GM10248 (cell line): ENCODE results near the gene USP33.
"Not testable (repeated sequence)": the region's sequence is repeated elsewhere in the genome, so short reads cannot be mapped to it uniquely, and the experiment has no call there.

Source experiments
- CTCF ChIA-PET: fragments of 300-600 bp; sonication (Branson Sonifier 250); formaldehyde crosslinking; extraction: SDS; loops from one replicate; lab custom pipeline; 2021; ENCODE audit warnings: antibody characterized with exemption; lab: Yijun Ruan, JAX
- POLR2A ChIA-PET: fragments of 350-650 bp; sonication (Branson Sonifier 250); formaldehyde crosslinking; extraction: SDS; loops from one replicate; lab custom pipeline; 2020; ENCODE audit warnings: antibody characterized with exemption; lab: Yijun Ruan, JAX
- DNase-seq: peaks from one replicate; pipeline ENCODE4 v3.0.0; 2012; ENCODE audit errors: extremely low spot score
- TF ChIP-seq, protein P1 (sequence below): IDR thresholded peaks from 2 replicates; pipeline ENCODE4 v1.5.1; 2012; ENCODE audit warnings: mild to moderate bottlenecking, low read depth; ENCODE audit errors: extremely low read depth, missing control alignments, control extremely low read depth

Gene USP33

DNA sequence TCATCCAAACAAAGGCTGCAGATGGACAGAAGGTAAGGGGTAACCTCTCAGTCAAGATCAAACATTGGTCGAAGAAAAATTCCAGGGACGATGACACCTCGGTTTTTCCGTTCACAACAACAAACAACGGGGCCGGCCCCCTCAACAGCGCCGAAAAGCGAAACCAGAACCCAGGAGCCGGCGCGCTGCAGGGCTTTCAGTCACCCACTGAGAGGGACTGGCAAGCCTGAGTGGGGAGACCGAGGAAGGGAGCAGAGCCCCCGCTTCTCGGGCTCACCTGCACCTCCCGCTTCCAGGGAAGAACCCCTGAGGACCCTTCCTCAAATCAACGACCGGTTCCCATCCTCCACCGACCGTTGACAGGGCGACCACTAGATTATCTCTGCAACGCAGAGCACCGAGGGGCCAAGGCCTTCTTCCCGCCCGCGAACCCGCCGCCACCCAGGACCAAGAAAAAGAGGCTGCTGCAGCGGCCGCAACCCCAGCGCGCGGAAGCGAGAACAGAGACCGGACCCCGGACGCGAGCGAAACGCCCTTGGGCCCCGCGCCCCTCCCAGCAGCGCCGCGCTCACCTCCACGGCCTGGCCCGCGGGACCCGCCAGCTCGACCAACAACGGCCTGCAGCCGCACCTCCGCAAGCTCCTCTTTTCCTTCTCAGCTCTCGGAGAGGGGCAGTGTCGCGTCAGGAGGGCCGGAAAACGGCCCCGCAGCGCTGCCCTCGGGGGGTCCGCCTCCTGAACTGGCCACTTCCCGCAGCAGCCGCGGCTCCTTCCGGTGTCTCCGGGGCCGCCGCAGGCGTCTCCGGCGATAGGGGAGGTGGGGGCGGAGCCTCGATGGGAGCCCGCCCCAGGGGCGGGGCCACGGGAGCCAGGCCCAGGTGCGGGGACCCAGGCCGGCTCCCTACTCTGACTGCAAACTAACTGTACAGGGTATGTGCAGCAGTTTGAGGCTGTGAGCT is at the start of gene USP33:
Gene USP33, minus strand, starts transcription at position 782 of the 958 bp plus-strand sequence. CDS start 18,155 bp downstream, outside the sequence.
- DNase-seq, result peak; percentile 94
- ChIA-PET CTCF (no interaction called here), POLR2A (interaction anchor here (1.3 kb wide), 1 partner anchor 10 kb away, joined by 3 read pairs; no protein-coding TSS in a partner anchor)
- TF ChIP-seq, protein P1, sequence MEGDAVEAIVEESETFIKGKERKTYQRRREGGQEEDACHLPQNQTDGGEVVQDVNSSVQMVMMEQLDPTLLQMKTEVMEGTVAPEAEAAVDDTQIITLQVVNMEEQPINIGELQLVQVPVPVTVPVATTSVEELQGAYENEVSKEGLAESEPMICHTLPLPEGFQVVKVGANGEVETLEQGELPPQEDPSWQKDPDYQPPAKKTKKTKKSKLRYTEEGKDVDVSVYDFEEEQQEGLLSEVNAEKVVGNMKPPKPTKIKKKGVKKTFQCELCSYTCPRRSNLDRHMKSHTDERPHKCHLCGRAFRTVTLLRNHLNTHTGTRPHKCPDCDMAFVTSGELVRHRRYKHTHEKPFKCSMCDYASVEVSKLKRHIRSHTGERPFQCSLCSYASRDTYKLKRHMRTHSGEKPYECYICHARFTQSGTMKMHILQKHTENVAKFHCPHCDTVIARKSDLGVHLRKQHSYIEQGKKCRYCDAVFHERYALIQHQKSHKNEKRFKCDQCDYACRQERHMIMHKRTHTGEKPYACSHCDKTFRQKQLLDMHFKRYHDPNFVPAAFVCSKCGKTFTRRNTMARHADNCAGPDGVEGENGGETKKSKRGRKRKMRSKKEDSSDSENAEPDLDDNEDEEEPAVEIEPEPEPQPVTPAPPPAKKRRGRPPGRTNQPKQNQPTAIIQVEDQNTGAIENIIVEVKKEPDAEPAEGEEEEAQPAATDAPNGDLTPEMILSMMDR, result no peak

DNA sequence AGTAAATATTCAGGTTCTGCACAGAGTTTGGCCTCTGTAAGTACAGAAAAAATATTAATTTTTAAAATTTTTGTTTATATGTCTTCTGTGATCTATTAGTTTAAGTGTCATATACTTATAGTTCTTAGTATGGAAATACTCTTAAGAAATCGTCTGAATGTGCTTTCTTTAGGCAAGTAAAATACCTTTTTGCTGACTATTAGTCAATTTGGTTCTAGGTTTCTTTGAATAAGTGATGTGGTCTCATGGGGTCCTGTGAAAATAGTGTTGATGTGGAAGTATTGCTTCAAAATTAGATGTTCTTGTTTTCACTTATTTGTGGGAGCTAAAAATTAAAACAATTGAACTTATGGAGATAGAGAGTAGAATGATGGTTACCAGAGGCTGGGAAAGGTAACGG is 43.7 kb upstream of the USP33 start:
- TF ChIP-seq, protein P1, result no peak
- DNase-seq, result no peak
- POLR2A ChIA-PET, result no interaction called here
- CTCF ChIA-PET, result no interaction called here

DNA sequence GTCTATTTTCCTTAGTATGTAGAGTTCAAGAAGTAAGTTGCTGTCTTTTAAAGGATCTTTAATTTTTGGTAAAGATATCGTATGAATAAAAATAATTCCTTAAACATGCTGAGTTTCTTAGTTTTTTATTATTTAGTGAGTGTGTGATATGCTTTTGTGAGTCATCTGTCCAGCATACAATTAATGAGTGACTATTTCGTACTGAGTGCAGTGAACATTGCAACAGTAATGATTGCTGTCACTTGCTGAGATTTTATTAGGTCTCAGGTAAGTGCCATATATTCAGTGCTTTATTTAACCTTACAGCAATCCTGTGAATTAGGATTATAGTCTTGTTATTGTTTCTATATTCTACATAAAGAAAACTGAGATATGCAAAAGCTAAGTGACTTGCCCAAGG is 42.4 kb upstream of the USP33 start:
- CTCF ChIA-PET, result no interaction called here
- POLR2A ChIA-PET, result no interaction called here

DNA sequence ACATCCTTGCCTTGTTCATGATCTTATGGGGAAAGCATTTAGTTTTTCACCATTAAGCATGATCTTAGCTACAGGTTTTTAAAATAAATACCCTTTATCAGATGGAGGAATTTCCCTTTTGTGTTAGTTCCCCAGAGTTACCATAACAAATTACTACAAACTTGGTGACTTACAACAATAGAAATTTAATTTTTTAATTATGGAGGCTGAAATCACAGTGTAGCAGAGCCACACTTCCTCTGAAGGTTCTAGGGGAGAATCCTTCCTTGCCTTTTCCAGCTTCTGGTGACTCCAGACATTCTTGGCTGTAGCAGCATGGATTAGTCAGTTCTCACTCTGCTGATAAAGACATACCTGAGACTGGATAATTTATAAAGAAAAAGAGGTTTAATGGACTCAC is 38.3 kb upstream of the USP33 start:
- no peak for DNase-seq
- TF ChIP-seq, protein P1, result no peak
- CTCF ChIA-PET, result interaction anchor here (1.2 to 2.6 kb wide), 3 partner anchors 9 to 14 kb away, joined by 3 to 11 read pairs (median 3); no protein-coding TSS in a partner anchor
- POLR2A ChIA-PET, result no interaction called here

More for the DNA sequence above, 42.4 kb upstream of the USP33 start:
- no peak for DNase-seq
- TF ChIP-seq, protein P1, result no peak

DNA sequence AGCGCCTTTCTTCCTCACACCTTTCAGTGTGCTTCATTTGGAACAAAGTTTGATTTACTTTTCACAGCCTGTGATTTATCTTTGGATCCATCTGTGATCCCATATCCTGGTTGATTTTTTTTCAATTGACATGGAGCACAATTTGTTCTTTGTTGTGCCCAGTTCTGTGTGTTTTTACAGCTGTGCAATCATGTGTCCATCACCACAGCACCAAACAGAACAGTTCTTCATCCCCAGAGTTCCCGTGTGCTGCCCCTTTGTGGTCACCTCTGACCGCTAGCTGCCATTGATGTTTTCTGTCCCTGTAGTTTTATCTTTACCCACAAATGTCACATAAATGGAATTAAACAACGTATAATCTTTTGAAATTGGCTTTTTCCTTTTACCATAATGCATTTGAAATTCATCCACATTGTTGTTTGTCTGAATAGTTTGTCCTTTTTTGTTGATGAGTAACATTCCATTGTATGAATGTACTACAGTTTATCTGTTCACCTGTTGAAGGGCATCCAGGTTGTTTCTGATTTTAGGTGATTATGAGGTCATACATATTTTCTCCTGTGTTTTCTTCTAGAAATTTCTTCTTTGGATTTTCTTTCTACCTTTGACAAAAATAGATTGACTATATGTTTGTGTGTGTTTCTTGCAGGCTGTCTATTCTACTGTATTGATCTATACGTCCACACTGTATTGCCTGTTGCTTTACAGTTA is 37.2 kb upstream of the USP33 start:
- ChIA-PET CTCF (interaction anchor here (1.2 to 2.6 kb wide), 3 partner anchors 10 to 16 kb away, joined by 3 to 11 read pairs (median 3); no protein-coding TSS in a partner anchor), POLR2A (no interaction called here)
- no peak for DNase-seq
- TF ChIP-seq, protein P1, result no peak

DNA sequence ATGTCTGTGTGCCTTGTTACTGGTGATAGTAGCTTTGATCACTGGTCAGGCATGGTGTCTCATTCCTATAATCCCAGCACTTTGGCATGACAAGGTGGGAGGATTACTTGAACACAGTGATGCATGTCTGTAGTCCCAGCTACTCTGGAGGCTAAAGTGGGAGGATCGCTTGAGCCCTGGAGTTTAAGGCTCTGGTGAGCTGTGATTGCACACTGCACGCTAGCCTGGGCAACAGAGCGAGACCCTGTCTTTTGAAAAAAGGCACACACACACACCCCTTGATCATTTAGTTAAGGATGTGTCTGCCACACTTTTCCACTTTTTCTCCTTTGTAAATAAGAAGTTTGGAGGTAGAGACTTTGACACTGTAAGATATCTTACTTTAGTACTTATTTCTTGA is 34.9 kb upstream of the USP33 start:
- ChIA-PET CTCF (no interaction called here), POLR2A (no interaction called here)
- TF ChIP-seq, protein P1, result no peak
- DNase-seq, result no peak

DNA sequence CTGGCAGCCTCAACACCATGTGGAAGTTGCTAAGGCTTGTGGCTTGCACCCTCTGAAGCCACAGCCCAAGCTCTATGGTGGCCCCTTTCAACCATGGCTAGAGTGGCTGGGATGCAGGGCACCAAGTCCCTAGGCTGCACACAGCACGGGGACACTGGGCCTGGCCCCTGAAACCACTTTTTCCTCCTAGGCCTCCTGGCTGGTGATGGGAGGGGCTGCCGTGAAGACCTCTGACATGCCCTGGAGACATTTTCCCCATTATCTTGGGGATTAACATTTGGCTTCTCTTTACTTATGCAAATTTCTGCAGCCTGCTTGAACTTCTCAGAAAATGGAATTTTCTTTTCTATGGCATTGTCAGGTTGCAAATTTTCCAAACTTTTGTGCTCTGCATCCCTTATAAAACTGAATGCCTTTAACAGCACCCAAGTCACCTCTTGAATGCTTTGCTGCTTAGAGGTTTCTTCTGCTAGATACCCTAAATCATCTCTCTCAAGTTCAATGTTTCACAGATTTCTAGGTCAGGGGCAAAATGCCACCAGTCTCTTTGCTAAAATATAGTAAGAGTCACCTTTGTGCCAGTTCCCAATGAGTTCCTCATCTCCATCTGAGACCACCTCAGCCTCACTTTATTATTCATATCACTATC is 26.6 kb upstream of the USP33 start:
- POLR2A ChIA-PET, DNase-seq, CTCF ChIA-PET: not testable (repeated sequence)
